ENCODE measurements around the gene PRR14L.
"Not testable (repeated sequence)": the region's sequence is repeated elsewhere in the genome, so short reads cannot be mapped to it uniquely, and the experiment has no call there.

Gene PRR14L

DNA sequence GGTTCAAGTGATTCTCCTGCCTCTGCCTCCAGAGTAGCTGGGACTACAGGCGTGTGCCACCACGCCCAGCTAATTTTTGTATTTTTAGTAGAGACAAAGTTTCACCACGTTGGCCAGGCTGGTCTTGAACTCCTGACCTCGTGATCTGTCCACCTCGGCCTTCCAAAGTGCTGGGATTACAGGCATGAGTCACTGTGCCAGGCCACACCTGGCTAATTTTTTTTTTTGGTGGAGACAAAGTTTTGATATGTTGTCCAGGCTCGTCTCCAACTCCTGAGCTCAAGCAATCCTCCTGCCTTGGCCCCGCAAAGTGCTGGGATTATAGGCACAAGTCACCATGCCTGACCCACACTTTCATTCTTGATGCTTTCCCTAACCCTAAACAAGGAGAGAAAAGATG is 9.6 kb downstream of the PRR14L start:
- DNase-seq (ENCODE audit: low read depth in 2 of 2) = not testable (repeated sequence)

- DNase-seq (ENCODE audit: low read depth in 2 of 2) = no peak
Measured at GRCh38 chr22:31739795-31740201, 10.1 kb downstream of the PRR14L start.

GRCh38 chr22:31738566-31738965 is 11.4 kb downstream of the PRR14L start:
- DNase-seq (ENCODE audit: low read depth in 2 of 2) = no peak

GRCh38 chr22:31737932-31738331 is 12.0 kb downstream of the PRR14L start:
- no peak for DNase-seq (ENCODE audit: low read depth in 2 of 2)

- no peak for DNase-seq (ENCODE audit: low read depth in 2 of 2)
Measured at GRCh38 chr22:31736458-31736857, 13.5 kb downstream of the PRR14L start.

- DNase-seq (ENCODE audit: low read depth in 2 of 2) = peak; percentile 46 to 47
Measured at GRCh38 chr22:31734512-31734911, 15.4 kb downstream of the PRR14L start.

DNA sequence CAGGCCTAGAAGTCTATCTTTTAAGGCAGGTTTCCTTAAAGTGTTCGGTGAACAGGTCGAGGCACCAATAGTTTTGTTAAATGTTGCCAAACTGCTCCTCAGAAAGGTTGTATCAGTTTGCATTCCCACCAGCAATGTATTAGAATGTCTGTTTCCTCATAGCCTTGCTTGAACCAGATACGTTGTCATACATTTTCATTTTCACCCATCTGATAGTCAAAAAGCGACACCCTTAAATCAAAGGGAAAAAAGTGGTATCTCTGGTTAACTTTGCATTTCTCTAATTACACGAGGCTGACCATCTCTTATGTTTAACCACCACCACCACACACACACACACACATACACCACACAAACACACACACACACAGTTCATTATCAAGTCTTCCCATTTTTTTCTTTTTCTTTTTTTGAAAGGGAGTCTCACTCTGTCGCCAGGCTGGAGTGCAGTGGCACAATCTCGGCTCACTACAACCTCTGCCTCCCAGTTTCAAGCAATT is 16.3 kb downstream of the PRR14L start:
- no peak for DNase-seq (ENCODE audit: low read depth in 2 of 2)

DNA sequence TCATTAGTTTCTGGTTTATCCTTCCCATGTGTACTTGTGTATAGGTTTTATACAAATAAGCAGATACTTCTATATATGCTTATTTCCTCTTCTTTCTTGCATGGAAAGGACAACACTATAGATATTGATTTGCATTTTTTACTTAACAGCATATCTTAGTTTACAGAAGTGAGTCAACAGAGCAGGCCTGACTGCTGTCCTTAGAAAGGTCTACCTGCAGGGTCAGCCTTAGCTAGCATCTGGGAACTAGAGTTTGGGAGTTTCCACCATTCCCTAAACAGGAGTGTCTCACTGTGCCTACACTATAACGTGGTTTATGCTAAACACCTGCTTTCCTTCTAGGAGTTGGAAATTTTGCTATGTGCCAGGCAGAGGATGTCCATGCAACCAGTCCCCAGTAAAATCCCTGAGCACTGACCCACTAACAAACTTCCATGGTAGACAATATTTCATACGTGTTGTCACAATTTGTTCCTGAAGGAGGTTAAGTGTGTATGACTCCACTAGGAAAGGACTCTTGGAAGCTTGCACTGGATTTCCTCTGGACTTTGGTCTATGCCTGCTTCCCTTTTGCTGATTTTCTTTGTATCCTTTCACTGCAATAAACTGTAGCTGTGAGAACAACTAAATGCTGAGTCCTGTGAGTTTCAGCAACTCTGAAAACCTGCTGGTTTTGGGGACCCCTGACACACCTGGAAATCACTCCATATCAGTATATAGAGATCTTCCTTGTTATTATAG is 17.7 kb downstream of the PRR14L start:
- DNase-seq (ENCODE audit: low read depth in 2 of 2) = no peak

DNA sequence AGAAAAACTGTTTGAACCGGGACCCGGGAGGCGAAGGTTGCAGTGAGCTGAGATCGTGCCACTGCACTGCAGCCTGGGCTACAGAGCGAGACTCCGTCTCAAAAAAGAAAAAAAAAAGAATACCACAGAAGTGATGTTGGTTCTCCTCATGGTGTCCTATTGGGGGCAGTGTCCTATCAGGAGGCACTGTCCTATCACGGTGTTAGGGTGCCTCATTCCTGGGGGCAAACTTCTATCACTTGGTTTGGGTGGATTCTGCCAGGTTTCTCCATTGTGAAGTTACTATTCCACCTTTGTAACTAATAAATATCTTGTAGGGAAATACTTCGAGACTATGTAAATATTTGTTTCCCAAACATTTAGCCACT is 19.6 kb downstream of the PRR14L start:
- no peak for DNase-seq (ENCODE audit: low read depth in 2 of 2)

GRCh38 chr22:31728857-31729256 is 21.1 kb downstream of the PRR14L start:
- DNase-seq (ENCODE audit: low read depth in 2 of 2) = no peak

DNA sequence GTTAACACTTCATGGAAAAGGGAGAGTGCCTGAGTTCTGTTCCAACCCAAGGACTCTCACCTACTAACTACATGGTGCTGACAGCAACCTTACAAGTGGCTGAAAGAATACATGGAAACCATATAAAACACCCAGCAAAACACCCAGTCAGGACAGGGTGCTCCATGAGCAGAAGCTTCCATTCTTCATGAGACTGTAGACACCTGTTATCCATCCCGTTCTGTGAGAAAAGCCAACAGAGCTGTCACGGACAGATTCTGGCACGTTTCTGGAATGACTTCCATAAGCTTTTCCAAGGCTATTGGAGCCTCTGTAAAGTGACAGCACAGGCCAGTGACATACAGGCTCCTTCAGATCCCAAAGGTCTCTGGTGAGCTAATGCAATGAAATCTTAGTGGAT is 23.2 kb downstream of the PRR14L start:
- DNase-seq (ENCODE audit: low read depth in 2 of 2) = no peak

DNA sequence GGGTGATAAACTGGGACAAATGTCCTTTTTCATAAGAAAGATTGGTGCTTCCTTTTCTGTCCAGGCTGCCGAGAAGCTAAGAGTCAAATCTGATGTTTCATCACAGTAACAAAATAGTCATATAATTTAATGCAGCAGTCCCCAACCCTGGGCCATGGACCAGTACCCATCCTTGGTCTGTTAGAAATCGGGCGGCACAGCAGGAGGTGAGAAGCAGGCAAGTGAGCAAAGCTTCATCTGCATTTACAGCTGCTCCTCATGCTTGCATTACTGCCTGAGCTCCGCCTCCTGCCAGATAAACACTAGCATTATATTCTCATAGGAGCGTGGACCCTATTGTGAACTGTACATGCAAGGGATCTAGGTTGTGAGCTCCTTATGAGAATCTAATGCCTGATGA is 26.2 kb downstream of the PRR14L start:
- DNase-seq (ENCODE audit: low read depth in 2 of 2) = no peak

DNA sequence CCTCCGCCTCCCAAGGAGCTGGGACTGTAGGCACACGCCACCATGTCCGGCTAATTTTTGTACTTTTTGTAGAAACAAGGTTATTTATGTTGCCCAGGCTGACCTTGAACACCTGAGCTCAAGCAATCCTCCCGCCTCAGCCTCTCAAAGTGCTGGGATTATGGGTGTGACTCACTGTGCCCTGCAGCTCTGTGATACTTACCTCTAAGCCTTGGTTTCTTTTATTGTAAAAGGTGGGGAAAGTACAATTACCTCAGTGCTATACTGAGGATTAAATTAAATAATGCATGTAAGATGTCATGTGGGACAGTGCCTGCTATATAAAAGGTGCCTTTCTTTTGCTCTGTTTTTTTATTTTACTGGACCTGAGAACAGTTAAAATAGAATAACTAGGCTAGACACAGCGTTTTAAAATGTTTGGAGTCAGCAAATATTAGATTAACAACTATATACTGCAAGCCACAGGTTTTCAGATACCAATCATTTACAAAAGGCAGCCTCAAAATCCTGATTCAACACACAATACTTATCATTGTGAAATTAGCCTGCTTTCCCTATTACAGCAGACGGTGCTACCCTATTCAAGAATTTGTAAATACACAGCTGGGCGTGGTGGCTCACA is 30.0 kb downstream of the PRR14L start:
- no peak for DNase-seq (ENCODE audit: low read depth in 2 of 2)

DNA sequence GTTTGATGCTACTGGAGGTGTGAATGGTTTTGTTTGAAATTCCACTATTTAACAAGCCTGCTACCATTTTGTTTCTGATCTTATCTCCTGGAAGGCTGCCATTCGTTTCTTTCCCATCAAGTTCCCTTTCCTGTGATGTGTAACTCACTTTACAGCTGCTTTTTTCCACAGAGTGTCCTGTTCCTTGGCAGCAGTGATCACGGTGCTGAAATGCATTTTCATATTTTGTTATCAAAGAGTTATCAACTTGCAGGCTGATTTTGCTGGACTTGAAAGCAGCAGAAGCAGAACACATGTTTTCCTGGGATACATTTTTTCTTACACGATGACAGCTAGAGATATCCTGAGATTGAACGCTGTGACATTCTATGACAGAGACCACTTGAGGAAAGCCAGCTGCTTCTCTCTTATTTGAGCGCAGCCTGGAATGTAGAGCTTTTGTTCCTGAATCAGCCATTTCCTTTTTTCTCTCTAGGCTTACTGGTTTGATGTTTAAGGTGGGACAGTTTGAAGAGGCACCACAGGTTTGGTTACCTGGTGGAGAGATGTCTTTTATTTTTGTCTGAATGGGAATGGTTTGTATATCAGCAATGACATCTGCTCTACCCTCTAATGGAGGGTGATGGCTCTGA is 34.7 kb downstream of the PRR14L start:
- no peak for DNase-seq (ENCODE audit: low read depth in 2 of 2)

DNA sequence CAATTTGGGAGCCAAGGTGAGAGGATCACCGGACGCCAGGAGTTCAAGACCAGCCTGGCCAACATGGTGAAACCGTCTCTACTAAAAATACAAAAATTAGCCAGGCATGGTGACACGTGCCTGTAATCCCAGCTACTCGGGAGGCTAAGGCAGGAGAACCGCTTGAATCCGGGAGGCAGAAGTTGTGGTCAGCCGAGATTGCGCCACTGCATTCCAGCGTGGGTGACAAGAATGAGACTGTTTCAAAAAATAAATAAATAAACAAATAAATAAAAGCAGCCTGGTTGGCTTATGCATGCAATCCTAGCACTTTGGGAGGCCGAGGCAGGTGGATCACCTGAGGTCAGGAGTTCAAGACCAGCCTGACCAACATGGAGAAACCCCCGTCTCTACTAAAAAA is 38.7 kb downstream of the PRR14L start:
- DNase-seq (ENCODE audit: low read depth in 2 of 2) = peak in 1 of 2 experiments; percentile 1

GRCh38 chr22:31707519-31707918 is 42.4 kb downstream of the PRR14L start:
- no peak for DNase-seq (ENCODE audit: low read depth in 2 of 2)

- no peak for DNase-seq (ENCODE audit: low read depth in 2 of 2)
Measured at GRCh38 chr22:31695423-31695822, 54.5 kb downstream of the PRR14L start.

- not testable (repeated sequence) for DNase-seq (ENCODE audit: low read depth in 2 of 2)
Measured at GRCh38 chr22:31694046-31694445, 55.9 kb downstream of the PRR14L start.

DNA sequence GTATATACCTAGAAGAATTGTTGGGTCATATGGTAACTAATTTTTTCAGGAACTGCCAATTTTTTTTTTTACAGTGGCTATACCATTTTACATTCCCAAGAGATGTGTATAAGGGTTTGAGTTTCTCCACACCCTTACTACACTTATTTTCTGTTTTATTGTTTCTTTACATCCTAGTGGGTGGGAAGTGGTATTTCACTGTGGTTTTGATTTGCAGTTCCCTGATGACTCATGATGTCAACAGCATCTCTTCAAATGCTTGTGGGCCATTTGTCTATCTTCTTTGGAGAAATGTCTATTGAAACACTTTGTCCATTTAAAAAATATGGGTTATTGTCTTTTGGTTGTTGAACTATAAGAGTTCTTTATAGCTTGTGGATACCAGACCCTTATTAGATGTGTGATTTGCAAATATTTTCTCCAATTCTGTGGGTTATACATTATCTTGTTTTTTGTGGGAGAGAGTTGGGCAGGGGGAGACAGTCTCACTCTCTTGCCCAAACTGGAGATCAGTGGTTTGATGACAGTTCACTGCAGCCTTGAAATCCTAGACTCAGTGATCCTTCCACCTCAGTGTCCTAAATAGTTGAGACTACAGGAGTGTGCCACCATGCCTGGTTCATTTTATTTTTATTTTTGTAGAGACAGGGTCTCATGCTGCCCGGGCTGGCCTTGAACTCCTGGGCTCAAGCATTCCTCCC is 57.6 kb downstream of the PRR14L start:
- DNase-seq (ENCODE audit: low read depth in 2 of 2) = peak; percentile 65 to 72

DNA sequence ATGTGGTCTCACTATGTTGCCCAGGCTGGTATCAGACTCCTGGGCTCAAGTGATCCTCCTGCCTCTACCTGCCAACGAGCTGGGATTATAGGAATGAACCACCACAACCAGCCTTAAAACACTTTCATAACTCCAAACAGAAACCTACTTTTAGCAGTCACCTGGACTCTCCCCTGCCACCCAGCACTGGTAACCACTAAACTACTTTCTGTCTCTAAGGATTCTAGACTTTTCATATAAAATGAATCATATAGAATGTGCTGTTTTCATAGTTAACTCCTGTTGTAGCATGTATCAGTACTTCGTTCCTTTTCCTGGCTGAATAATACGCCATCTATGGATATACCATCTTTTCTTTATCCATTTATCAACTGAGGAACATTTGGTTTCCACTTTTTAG is 58.5 kb downstream of the PRR14L start:
- DNase-seq (ENCODE audit: low read depth in 2 of 2) = no peak

DNA sequence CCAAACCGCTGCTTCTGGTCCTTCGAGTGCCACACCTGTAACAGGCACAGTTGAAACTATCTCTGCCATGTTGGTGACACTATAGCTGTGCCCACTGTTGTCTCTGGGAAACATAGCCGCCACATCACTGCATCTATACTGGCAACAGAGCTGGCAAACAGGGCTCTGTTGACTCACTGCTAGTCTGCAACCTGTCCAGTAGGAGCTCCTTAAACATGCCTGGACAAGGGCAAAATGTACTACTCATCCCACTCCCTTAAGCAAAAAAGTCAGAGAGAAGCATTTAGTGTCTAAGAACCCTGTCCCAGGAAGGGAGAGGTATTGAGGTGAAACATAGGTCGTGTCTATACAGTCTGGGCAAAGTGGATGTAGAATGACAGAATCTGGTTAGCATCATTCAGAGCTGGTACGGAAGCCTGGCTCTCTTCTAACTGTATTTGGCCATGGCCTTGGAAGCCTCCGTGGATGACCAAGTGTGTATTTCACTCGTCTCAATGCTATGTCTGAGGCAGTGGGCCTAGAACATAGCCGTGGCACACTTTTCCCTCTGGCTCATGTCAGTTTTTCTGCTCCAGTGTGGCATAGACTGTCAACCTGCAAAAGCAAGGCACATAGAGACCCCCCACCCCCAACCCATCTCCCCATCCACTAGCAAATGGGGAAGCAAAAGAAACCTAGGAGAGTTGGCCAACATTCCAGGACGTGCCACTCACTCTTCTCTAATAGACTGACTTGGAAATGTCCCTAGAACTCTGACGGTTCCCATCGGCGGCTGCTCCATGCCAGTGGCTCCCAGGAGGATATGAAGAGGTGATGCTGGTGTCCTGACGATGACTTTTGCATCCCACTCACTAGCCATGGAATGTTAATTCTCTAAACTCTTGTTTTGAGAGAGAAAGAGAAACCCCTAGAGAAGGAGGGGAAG is 66.5 kb downstream of the PRR14L start:
- DNase-seq (ENCODE audit: low read depth in 2 of 2) = no peak

Data from fibroblast of skin of left quadriceps (primary cell).